Activated CD8-positive, alpha-beta T cell treated with anti-CD3 and anti-CD28 coated beads for 36 hours (primary cell): Measurements from ENCODE around the gene TSPAN12. TPM values are rescaled to one million over a fixed set of nuclear protein-coding genes. Genes with fewer than 3 reads are reported as not detected.
A peak's percentile ranks its signal among the peaks of the same experiment; 100 is the strongest.

Experiments
- ATAC-seq: fragments of 200-7000 bp; cut with Tn5 transposase; one replicate; pipeline ENCODE4 v1.10.0; 2021; ENCODE audit warnings: mild to moderate bottlenecking, moderate library complexity
- CTCF ChIA-PET: fragments of 350-600 bp; sonication (Branson Sonifier 250); formaldehyde crosslinking; loops from one replicate; lab custom pipeline; 2021; ENCODE audit warnings: antibody characterized with exemption; lab: Charles Lee
- POLR2A ChIA-PET: fragments of 350-600 bp; sonication (Branson Sonifier 250); formaldehyde crosslinking; loops from one replicate; lab custom pipeline; 2021; ENCODE audit warnings: antibody characterized with exemption; lab: Charles Lee
- DNase-seq: peaks from one replicate; pipeline ENCODE4 v3.0.0-alpha.2; 2020
- H3K27ac Mint-ChIP-seq: one replicate; pipeline ENCODE4 v1.8.0; 2021; ENCODE audit warnings: mild to moderate bottlenecking, mixed read lengths
- H3K27me3 Mint-ChIP-seq: one replicate; pipeline ENCODE4 v1.8.0; 2021; ENCODE audit warnings: mixed read lengths
- H3K36me3 Mint-ChIP-seq: one replicate; pipeline ENCODE4 v1.8.0; 2021; ENCODE audit warnings: low read depth, mixed read lengths
- H3K4me1 Mint-ChIP-seq: one replicate; pipeline ENCODE4 v1.8.0; 2021; ENCODE audit warnings: low read depth, mixed read lengths
- H3K4me3 Mint-ChIP-seq: one replicate; pipeline ENCODE4 v1.8.0; 2021; ENCODE audit warnings: mild to moderate bottlenecking, moderate library complexity, mixed read lengths
- H3K9me3 Mint-ChIP-seq: one replicate; pipeline ENCODE4 v1.8.0; 2021; ENCODE audit warnings: mixed read lengths
- CTCF ChIP-seq: fragments of 200-600 bp; IDR thresholded peaks from one replicate; pipeline ENCODE4 v1.8.0; 2022; ENCODE audit warnings: antibody characterized with exemption, mild to moderate bottlenecking
- intact Hi-C: fragments of 100-400 bp; cut with micrococcal nuclease; formaldehyde crosslinking; loops from one replicate; pipeline ENCODE4 v1.10.0; 2022
- total RNA-seq, 2 experiments: library from RNA; stranded (reverse); gene quantifications; one replicate each; pipeline ENCODE4 v1.2.3, GENCODE V29; 2021

TSPAN12 gene
- total RNA-seq, 2 experiments from 2014 or later, result not detected

- DNase-seq (no peak), ATAC-seq (no peak)
- Mint-ChIP-seq H3K4me3 (no peak overlapping the region), H3K27me3 (peaks cover 18% of the 10 kb centered on the region), H3K4me1 (no peaks in the 10 kb centered on the region), H3K27ac (no peak overlapping the region), H3K9me3 (no peaks in the 10 kb centered on the region), H3K36me3 (no peaks in the 10 kb centered on the region)
- intact Hi-C loops, result no loop called here
- no peak for TF ChIP-seq CTCF
- ChIA-PET POLR2A (no interaction called here), CTCF (interaction anchor here (0.9 to 3.4 kb wide), 4 partner anchors 10 to 1191 kb away, joined by 3 to 18 read pairs (median 4); no protein-coding TSS in a partner anchor)
Observed at GRCh38 chr7:120802751-120803150, 55.2 kb downstream of the TSPAN12 start.

- POLR2A ChIA-PET, result no interaction called here
- DNase-seq, result no peak
- intact Hi-C loops, result no loop called here
Observed at GRCh38 chr7:120799813-120800475, 58.0 kb downstream of the TSPAN12 start.

GRCh38 chr7:120799147-120799546 is 58.8 kb downstream of the TSPAN12 start:
- POLR2A ChIA-PET, result interaction anchor here (0.7 kb wide), 1 partner anchor 158 kb away, joined by 4 read pairs; no protein-coding TSS in a partner anchor

More at GRCh38 chr7:120799813-120800475, 58.0 kb downstream of the TSPAN12 start:
- Mint-ChIP-seq H3K4me3 (no peak overlapping the region), H3K27me3 (peaks cover 10% of the 10 kb centered on the region), H3K4me1 (no peaks in the 10 kb centered on the region), H3K9me3 (no peaks in the 10 kb centered on the region), H3K27ac (no peak overlapping the region), H3K36me3 (no peaks in the 10 kb centered on the region)
- TF ChIP-seq CTCF, result no peak
- CTCF ChIA-PET, result interaction anchor here (1.3 kb wide), 1 partner anchor 8 kb away, joined by 7 read pairs; no protein-coding TSS in a partner anchor
- ATAC-seq, result peak; percentile 30

GRCh38 chr7:120797026-120797645 is 60.8 kb downstream of the TSPAN12 start:
- DNase-seq, result no peak
- intact Hi-C loops, result no loop called here
- ChIA-PET CTCF (interaction anchor here (0.6 to 3.5 kb wide), 2 partner anchors 9 to 584 kb away, joined by 3 to 21 read pairs; no protein-coding TSS in a partner anchor), POLR2A (no interaction called here)
- no peak for ATAC-seq
- no peak for TF ChIP-seq CTCF
- H3K4me1 Mint-ChIP-seq, result no peaks in the 10 kb centered on the region
- no peaks in the 10 kb centered on the region for H3K9me3 Mint-ChIP-seq
- no peak overlapping the region for H3K27ac Mint-ChIP-seq
- no peak overlapping the region for H3K4me3 Mint-ChIP-seq
- H3K27me3 Mint-ChIP-seq, result peaks cover 12% of the 10 kb centered on the region
- H3K36me3 Mint-ChIP-seq, result no peaks in the 10 kb centered on the region

More at GRCh38 chr7:120799147-120799546, 58.8 kb downstream of the TSPAN12 start:
- DNase-seq (no peak), ATAC-seq (no peak)
- no peaks in the 10 kb centered on the region for H3K36me3 Mint-ChIP-seq
- no peak for TF ChIP-seq CTCF
- intact Hi-C loops, result no loop called here
- peaks cover 9% of the 10 kb centered on the region for H3K27me3 Mint-ChIP-seq
- H3K9me3 Mint-ChIP-seq, result no peaks in the 10 kb centered on the region
- H3K4me3 Mint-ChIP-seq, result no peak overlapping the region
- H3K4me1 Mint-ChIP-seq, result no peaks in the 10 kb centered on the region
- CTCF ChIA-PET, result interaction anchor here (0.8 to 1.2 kb wide), 2 partner anchors 15 to 282 kb away, joined by 3 read pairs; no protein-coding TSS in a partner anchor
- no peak overlapping the region for H3K27ac Mint-ChIP-seq
